SU-DHL-6 (cell line): Measurements from ENCODE around the gene CAMK1D.

ENCODE experiments used
- H2AFZ ChIP-seq: fragments of 200-600 bp; sonication (generic); 2 replicates; pipeline ENCODE4 v1.6.1; 2014; ENCODE audit warnings: low read depth, mild to moderate bottlenecking, moderate library complexity, mixed read lengths, antibody characterized with exemption, low read length; ENCODE audit not compliant: severe bottlenecking
- H3F3A ChIP-seq: fragments of 200-600 bp; shearing (Covaris generic); 2 replicates; pipeline ENCODE4 v1.6.0; 2016; ENCODE audit warnings: antibody characterized with exemption, mild to moderate bottlenecking; ENCODE audit not compliant: insufficient read depth
- H3K27ac ChIP-seq: fragments of 200-600 bp; sonication (generic); 2 replicates; pipeline ENCODE4 v1.5.1; 2016; ENCODE audit warnings: low read depth, mild to moderate bottlenecking, low read length, moderate library complexity, mixed read lengths
- H3K27me3 ChIP-seq: fragments of 200-600 bp; sonication (generic), shearing (Covaris generic); 2 replicates; pipeline ENCODE4 v1.6.0; 2014; ENCODE audit warnings: mild to moderate bottlenecking, low read length
- H3K36me3 ChIP-seq: fragments of 200-600 bp; sonication (generic); 2 replicates; pipeline ENCODE4 v1.6.1; 2014; ENCODE audit warnings: mild to moderate bottlenecking, low read length, mixed read lengths
- H3K4me2 ChIP-seq: fragments of 300-600, 200-600 bp; shearing (Covaris generic), sonication (generic); 2 replicates; pipeline ENCODE4 v1.6.0; 2014; ENCODE audit warnings: low read length, low read depth, mild to moderate bottlenecking; ENCODE audit not compliant: poor library complexity, severe bottlenecking
- H3K4me3 ChIP-seq: fragments of 200-600 bp; sonication (generic); 2 replicates; pipeline ENCODE4 v1.5.1; 2014; ENCODE audit warnings: antibody characterized with exemption, low read length, mild to moderate bottlenecking, mixed read lengths; ENCODE audit not compliant: insufficient read depth, poor library complexity, severe bottlenecking
- H3K79me2 ChIP-seq: fragments of 200-600 bp; sonication (generic); 2 replicates; pipeline ENCODE4 v1.6.1; 2014; ENCODE audit warnings: mild to moderate bottlenecking, low read length, moderate library complexity; ENCODE audit not compliant: insufficient read depth
- H3K9ac ChIP-seq: fragments of 200-600 bp; sonication (generic); 2 replicates; pipeline ENCODE4 v1.7.0; 2014; ENCODE audit warnings: mild to moderate bottlenecking, low read length
- H3K9me2 ChIP-seq: fragments of 200-600 bp; sonication (generic); replicated peaks from 2 replicates; pipeline ENCODE4 v1.6.1; 2014; ENCODE audit warnings: low read length; ENCODE audit not compliant: insufficient read depth
- H3K9me3 ChIP-seq: fragments of 200-600 bp; sonication (generic); 2 replicates; pipeline ENCODE4 v1.6.1; 2014; ENCODE audit warnings: low read length, mixed read lengths; ENCODE audit not compliant: insufficient read depth
- H4K20me1 ChIP-seq: fragments of 200-600 bp; sonication (generic); 2 replicates; pipeline ENCODE4 v1.6.1; 2014; ENCODE audit warnings: low read depth, mild to moderate bottlenecking, antibody characterized with exemption, low read length, moderate library complexity, mixed read lengths
- CTCF ChIP-seq: fragments of 200-600 bp; sonication (generic); IDR thresholded peaks from one replicate; pipeline ENCODE4 v1.5.1; 2017; ENCODE audit warnings: antibody characterized with exemption, mild to moderate bottlenecking, low read length, moderate library complexity; ENCODE audit not compliant: insufficient read depth, poor library complexity, severe bottlenecking
- EZH2phosphoT487 ChIP-seq: fragments of 200-600 bp; sonication (generic), shearing (Covaris generic); conservative IDR thresholded peaks from 2 replicates; pipeline ENCODE4 v1.6.1; 2018; ENCODE audit warnings: mild to moderate bottlenecking, antibody characterized with exemption, low read length, moderate library complexity, mixed read lengths

CAMK1D gene

GRCh38 chr10:12586741-12587140 is 237.4 kb downstream of the CAMK1D start:
- H3K9ac ChIP-seq, result no peak overlapping the region
- no peak for TF ChIP-seq CTCF
- no peak for TF ChIP-seq EZH2phosphoT487
- H2AFZ ChIP-seq, result no peak overlapping the region
- H3K9me2 ChIP-seq, result no peaks in the 10 kb centered on the region
- H3K27me3 ChIP-seq, result no peaks in the 10 kb centered on the region
- no peak overlapping the region for H3K4me2 ChIP-seq
- no peaks in the 10 kb centered on the region for H3K36me3 ChIP-seq
- no peaks in the 10 kb centered on the region for H3K9me3 ChIP-seq
- no peak overlapping the region for H3K4me3 ChIP-seq
- H3F3A ChIP-seq, result no peaks in the 10 kb centered on the region; the same call in 1 of the 2 replicates
- H4K20me1 ChIP-seq, result no peaks in the 10 kb centered on the region; the same call in 1 of the 2 replicates
- H3K79me2 ChIP-seq, result peaks cover 82% of the 10 kb centered on the region
- H3K27ac ChIP-seq, result no peak overlapping the region

- Histone ChIP-seq H4K20me1 (no peaks in the 10 kb centered on the region; the same call in 1 of the 2 replicates), H3F3A (no peaks in the 10 kb centered on the region; the same call in 1 of the 2 replicates), H3K36me3 (no peaks in the 10 kb centered on the region), H3K4me3 (no peak overlapping the region), H3K27ac (no peak overlapping the region), H3K9me2 (no peaks in the 10 kb centered on the region), H3K9ac (no peak overlapping the region), H3K27me3 (no peaks in the 10 kb centered on the region), H3K4me2 (no peak overlapping the region), H3K9me3 (no peaks in the 10 kb centered on the region), H3K79me2 (peaks cover 81% of the 10 kb centered on the region), H2AFZ (no peak overlapping the region)
- TF ChIP-seq EZH2phosphoT487, result no peak
- TF ChIP-seq CTCF, result no peak
Measured at GRCh38 chr10:12587451-12587888, 238.1 kb downstream of the CAMK1D start.

DNA sequence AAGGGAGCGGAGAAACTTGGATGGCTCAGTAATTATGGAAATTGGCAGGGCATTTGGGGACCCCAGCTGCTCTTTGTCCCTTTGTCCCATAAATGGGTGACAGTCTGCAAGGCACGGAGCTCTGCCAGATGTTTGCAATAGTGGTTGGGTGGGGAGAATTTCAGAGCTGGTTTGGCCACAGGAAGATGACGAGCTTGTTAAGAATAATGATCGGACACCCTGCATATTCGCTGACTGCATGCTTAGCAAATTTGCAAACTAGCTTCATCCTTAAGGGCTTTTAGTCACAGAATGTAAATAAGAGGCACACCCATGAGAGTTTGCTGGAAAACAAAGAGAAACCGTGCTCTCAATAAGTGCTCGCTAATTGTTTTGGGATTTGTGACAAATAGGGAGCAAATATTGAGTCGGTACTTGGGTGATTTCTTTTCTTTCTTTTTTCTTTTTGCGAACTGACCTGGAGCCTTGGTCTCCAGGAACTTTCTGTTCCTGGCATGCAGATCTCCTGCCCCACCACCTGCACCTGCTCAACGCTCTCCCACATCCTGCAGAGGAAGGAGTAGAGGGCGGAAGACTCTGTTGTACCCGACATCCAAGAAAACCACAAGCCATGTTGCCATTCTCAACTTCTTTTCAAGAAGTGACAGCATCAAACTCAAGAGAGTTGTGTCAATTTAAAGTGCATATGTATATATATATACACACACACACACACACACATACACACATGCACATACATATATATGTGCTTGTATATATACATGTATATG is 238.9 kb downstream of the CAMK1D start:
- Histone ChIP-seq H3K27me3 (no peaks in the 10 kb centered on the region), H3K4me2 (no peak overlapping the region), H2AFZ (no peak overlapping the region), H3K36me3 (no peaks in the 10 kb centered on the region), H3K9ac (no peak overlapping the region), H3K4me3 (no peak overlapping the region), H3F3A (no peaks in the 10 kb centered on the region; the same call in 1 of the 2 replicates), H4K20me1 (no peaks in the 10 kb centered on the region; the same call in 1 of the 2 replicates), H3K27ac (no peak overlapping the region), H3K79me2 (peaks cover 80% of the 10 kb centered on the region), H3K9me3 (no peaks in the 10 kb centered on the region), H3K9me2 (no peaks in the 10 kb centered on the region)
- TF ChIP-seq CTCF, result no peak
- no peak for TF ChIP-seq EZH2phosphoT487
